Sigmoid colon (tissue), 7 donors: ENCODE measurements around the gene RNF40. TPM values are rescaled to one million over a fixed set of nuclear protein-coding genes. Genes with fewer than 3 reads are reported as not detected.
"Not testable (repeated sequence)": the region's sequence is repeated elsewhere in the genome, so short reads cannot be mapped to it uniquely, and the experiment has no call there.

Experiments used
- DNase-seq: peaks from one replicate; pipeline ENCODE4 v3.0.0-alpha.2; 2019
- H3K27ac ChIP-seq, 4 donors: fragments of 200-600 bp; sonication (generic); one replicate each; pipeline ENCODE4 v1.5.1; 2016 to 2019; ENCODE audit warnings: mild to moderate bottlenecking in 1 of 4
- H3K27me3 ChIP-seq, 3 donors: fragments of 200-600 bp; sonication (generic); one replicate each; pipeline ENCODE4 v1.5.1; 2019; ENCODE audit warnings: mild to moderate bottlenecking in 1 of 3
- H3K36me3 ChIP-seq, 4 donors: fragments of 200-600 bp; sonication (generic); one replicate each; pipeline ENCODE4 v1.5.1; 2016 to 2019
- H3K4me1 ChIP-seq, 4 donors: fragments of 200-600 bp; sonication (generic); one replicate each; pipeline ENCODE4 v1.5.1; 2017 to 2019
- H3K4me3 ChIP-seq, 4 donors: fragments of 200-600 bp; sonication (generic); one replicate each; pipeline ENCODE4 v1.5.1; 2017 to 2019; ENCODE audit warnings: mild to moderate bottlenecking in 2 of 4, moderate library complexity in 1 of 4
- H3K9me3 ChIP-seq, 4 donors: fragments of 200-600 bp in 3 of 4; sonication (generic) in 3 of 4; one replicate each; pipeline versions ENCODE4 v1.5.1 to v1.6.1; 2013 to 2019
- CTCF ChIP-seq, 4 experiments: fragments of 450-650 bp in 3 of 4; fragments of 200-600 bp in 1 of 4; IDR thresholded peaks; one replicate each; pipeline ENCODE4 v1.5.1; 2016 to 2019; ENCODE audit warnings: antibody characterized with exemption in 4 of 4, mild to moderate bottlenecking in 3 of 4, moderate library complexity in 2 of 4
- EP300 ChIP-seq, 4 donors: sonication (generic); formaldehyde crosslinking; IDR thresholded peaks; one replicate each; pipeline ENCODE4 v1.6.1; 2017; ENCODE audit warnings: antibody characterized with exemption in 4 of 4
- POLR2A ChIP-seq, 2 donors: fragments of 450-650 bp; IDR thresholded peaks; one replicate each; pipeline ENCODE4 v1.6.1; 2016; ENCODE audit warnings: antibody characterized with exemption in 2 of 2, mild to moderate bottlenecking in 2 of 2, moderate library complexity in 2 of 2
- POLR2AphosphoS5 ChIP-seq, 4 donors: sonication (generic); formaldehyde crosslinking; IDR thresholded peaks; one replicate each; pipeline ENCODE4 v1.6.1; 2017; ENCODE audit warnings: antibody characterized with exemption in 4 of 4
- WGBS, 2 donors: extraction: QIAGEN DNeasy Blood & Tissue Kit; methylation state at CpG; one replicate each; pipeline ENCODE4 v1.1.7; 2013; 5-methylcytosine and 5-hydroxymethylcytosine counted together
- intact Hi-C: fragments of 100-400 bp; cut with DNase I; formaldehyde crosslinking; loops from one replicate; pipeline ENCODE4 v1.15.1; 2023
- polyA plus RNA-seq, 3 donors: library from polyadenylated mRNA; stranded (reverse); fragments of 200-250 nt; gene quantifications; one replicate each; pipeline ENCODE4 v1.2.3, GENCODE V29; 2013
- small RNA-seq, 3 donors: library from RNA; depleted of rRNA; stranded (forward); fragments of <200 nt; gene quantifications; one replicate each; pipeline ENCODE3, GENCODE V24; 2016
- total RNA-seq, 4 donors: library from RNA; depleted of rRNA; stranded (reverse); fragments of >200 nt; gene quantifications; one replicate each; pipeline ENCODE4 v1.1.0, GENCODE V29; 2016
- donor health status: healthy with polysubstance abuse.
- donor health status: Bipolar disorder and iron deficiency.
- donor health status: healthy.

The RNF40 gene
- total and polyA plus RNA-seq, 7 donors = 34.8 to 79.3 (median 49.4) TPM

GRCh38 chr16:30816769-30817168 is 54.6 kb downstream of the RNF40 start:
- no peaks in the 10 kb centered on the region for H3K9me3 ChIP-seq
- H3K4me1 ChIP-seq = peaks cover 0 to 12% (median 4%) of the 10 kb centered on the region in 4 donors
- no peaks in the 10 kb centered on the region for H3K27me3 ChIP-seq
- intact Hi-C loops = loop anchor here (2.0 kb wide), 1 partner anchor 70 kb away; no protein-coding TSS in a partner anchor
- no peaks in the 10 kb centered on the region for H3K36me3 ChIP-seq
- no peak overlapping the region for H3K27ac ChIP-seq
- 69 to 75% methylated on average over 2 of the region's 2 CpGs for whole genome bisulfite sequencing, 2 donors
- no peak overlapping the region for H3K4me3 ChIP-seq
- DNase-seq = no peak
- TF ChIP-seq POLR2A (IDR thresholded peaks at IDR 0.05) = no peak
- no peak for TF ChIP-seq CTCF (IDR thresholded peaks at IDR 0.05)
- TF ChIP-seq POLR2AphosphoS5 (IDR thresholded peaks at IDR 0.05) = no peak
- TF ChIP-seq EP300 (IDR thresholded peaks at IDR 0.05) = no peak

- intact Hi-C loops = no loop called here
- Histone ChIP-seq H3K4me1 (no peaks in the 10 kb centered on the region), H3K27ac (no peak overlapping the region), H3K27me3 (no peaks in the 10 kb centered on the region), H3K9me3 (no peaks in the 10 kb centered on the region), H3K4me3 (no peak overlapping the region), H3K36me3 (no peaks in the 10 kb centered on the region)
- DNase-seq = no peak
- 90 to 91% methylated on average over 34 of the region's 34 CpGs for WGBS, 2 donors
- no peak for TF ChIP-seq EP300 (IDR thresholded peaks at IDR 0.05)
- no peak for TF ChIP-seq CTCF (IDR thresholded peaks at IDR 0.05)
- no peak for TF ChIP-seq POLR2AphosphoS5 (IDR thresholded peaks at IDR 0.05)
- no peak for TF ChIP-seq POLR2A (IDR thresholded peaks at IDR 0.05)
These were observed 58.9 kb downstream of the RNF40 start for GRCh38 chr16:30820952-30821421.

DNA sequence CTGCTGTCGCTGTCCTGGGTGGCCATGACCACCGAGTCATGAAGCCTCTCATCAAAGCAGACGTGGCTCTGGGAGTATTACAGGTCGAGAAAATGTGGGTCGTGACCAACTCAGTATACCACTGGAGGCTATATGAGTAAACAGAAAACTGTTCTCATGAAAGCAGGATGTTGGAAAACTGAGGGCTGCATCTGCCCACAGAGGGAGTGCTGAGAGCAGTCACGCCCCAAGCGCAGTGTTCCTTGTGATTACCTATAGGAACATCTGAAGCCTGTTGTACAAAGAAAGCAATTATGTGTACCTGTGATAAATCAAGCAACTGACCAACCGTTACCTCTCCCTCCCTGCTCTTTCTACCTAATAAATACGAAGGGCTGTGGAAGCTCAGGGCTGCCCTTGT is 59.3 kb downstream of the RNF40 start:
- DNase-seq, intact Hi-C loops, H3K9me3 ChIP-seq, H3K36me3 ChIP-seq, H3K27ac ChIP-seq, H3K4me3 ChIP-seq, H3K27me3 ChIP-seq, H3K4me1 ChIP-seq: not testable (repeated sequence)
- 45 to 66% methylated on average over 9 of the region's 9 CpGs for WGBS, 2 donors

DNA sequence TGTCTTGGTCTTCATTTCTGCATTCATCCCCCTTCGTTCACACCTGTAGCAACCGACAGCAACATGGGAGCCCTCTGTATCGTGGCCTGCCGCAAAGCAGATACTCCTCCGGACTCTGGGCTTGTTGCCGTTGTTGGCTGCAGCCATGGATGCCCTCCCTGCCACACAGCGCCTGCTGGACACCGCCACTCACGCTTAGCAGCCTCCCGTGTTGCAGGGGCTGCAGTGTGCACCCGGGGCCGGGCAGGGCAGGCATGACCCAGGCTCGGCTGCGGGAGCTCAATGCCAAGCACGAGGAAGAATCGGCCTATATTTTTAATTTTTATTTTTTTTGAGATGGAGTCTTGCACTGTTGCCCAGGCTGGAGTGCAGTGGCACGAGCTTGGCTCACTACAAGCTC is 59.8 kb downstream of the RNF40 start:
- H3K27me3 ChIP-seq = no peaks in the 10 kb centered on the region
- TF ChIP-seq EP300 (IDR thresholded peaks at IDR 0.05) (no peak), POLR2A (IDR thresholded peaks at IDR 0.05) (no peak), POLR2AphosphoS5 (IDR thresholded peaks at IDR 0.05) (no peak), CTCF (IDR thresholded peaks at IDR 0.05) (no peak)
- intact Hi-C loops = no loop called here
- no peaks in the 10 kb centered on the region for H3K4me1 ChIP-seq
- no peak overlapping the region for H3K4me3 ChIP-seq
- no peak for DNase-seq
- no peak overlapping the region for H3K27ac ChIP-seq
- H3K9me3 ChIP-seq = no peaks in the 10 kb centered on the region
- WGBS, 2 donors = 89 to 91% methylated on average over 17 of the region's 17 CpGs
- H3K36me3 ChIP-seq = no peaks in the 10 kb centered on the region

Small RNAs within 50 kb of the gene (small RNA-seq; reads per million reads assigned to genes)
- gene RF00017 = 0 reads per million in 3 donors

Other genes with a start within 250 kb of the RNF40 start
- gene ZNF768, start 235.8 kb upstream of the RNF40 start, total RNA-seq = 10 to 100 TPM; 32.4 to 55.9 (median 42.7) TPM
- 10 to 100 TPM; 46.2 to 61.0 (median 54.8) TPM for gene ZNF768, start 235.8 kb upstream of the RNF40 start, polyA plus RNA-seq
- gene ZNF747, start 227.5 kb upstream of the RNF40 start, total RNA-seq = 10 to 100 TPM; 10.3 to 15.5 (median 13.1) TPM
- gene ZNF747, start 227.5 kb upstream of the RNF40 start, polyA plus RNA-seq = 10 to 100 TPM in 1 of 3 donors, 1 to 10 TPM in 2; 6.0 to 12.0 (median 8.3) TPM
- gene ZNF764, start 203.9 kb upstream of the RNF40 start, total RNA-seq = 1 to 10 TPM; 6.1 to 8.6 (median 8.1) TPM
- 1 to 10 TPM; 3.5 to 7.7 (median 4.8) TPM for gene ZNF764, start 203.9 kb upstream of the RNF40 start, polyA plus RNA-seq
- 10 to 100 TPM; 21.9 to 32.8 (median 25.4) TPM for gene ZNF688, start 190.6 kb upstream of the RNF40 start, total RNA-seq
- gene ZNF688, start 190.6 kb upstream of the RNF40 start, polyA plus RNA-seq = 10 to 100 TPM; 16.7 to 22.8 (median 18.0) TPM
- 10 to 100 TPM in 1 of 4 donors, 1 to 10 TPM in 3; 5.9 to 19.9 (median 7.9) TPM for gene ZNF785, start 176.6 kb upstream of the RNF40 start, total RNA-seq
- gene ZNF785, start 176.6 kb upstream of the RNF40 start, polyA plus RNA-seq = 1 to 10 TPM in 2 of 3 donors, under 1 TPM in 1; 0.92 to 9.5 (median 2.4) TPM
- 10 to 100 TPM in 1 of 4 donors, 1 to 10 TPM in 3; 7.9 to 10.3 (median 9.8) TPM for gene ZNF689, start 151.9 kb upstream of the RNF40 start, total RNA-seq
- gene ZNF689, start 151.9 kb upstream of the RNF40 start, polyA plus RNA-seq = 1 to 10 TPM; 3.6 to 5.2 (median 4.9) TPM
- 10 to 100 TPM; 20.8 to 37.5 (median 29.4) TPM for gene PRR14, start 111.4 kb upstream of the RNF40 start, total RNA-seq
- 10 to 100 TPM; 28.8 to 51.4 (median 38.4) TPM for gene PRR14, start 111.4 kb upstream of the RNF40 start, polyA plus RNA-seq
- gene FBRS, start 103.9 kb upstream of the RNF40 start, total RNA-seq = 10 to 100 TPM; 12.5 to 29.6 (median 22.7) TPM
- 10 to 100 TPM; 26.4 to 61.6 (median 30.0) TPM for gene FBRS, start 103.9 kb upstream of the RNF40 start, polyA plus RNA-seq
- 10 to 100 TPM; 13.2 to 39.1 (median 23.4) TPM for gene SRCAP, start 63.2 kb upstream of the RNF40 start, total RNA-seq
- gene SRCAP, start 63.2 kb upstream of the RNF40 start, polyA plus RNA-seq = 10 to 100 TPM in 1 of 3 donors, 1 to 10 TPM in 2; 2.4 to 37.3 (median 9.0) TPM
- gene PHKG2, start 13.9 kb upstream of the RNF40 start, total RNA-seq = 10 to 100 TPM; 20.1 to 28.5 (median 23.7) TPM
- 10 to 100 TPM; 19.2 to 45.0 (median 23.8) TPM for gene PHKG2, start 13.9 kb upstream of the RNF40 start, polyA plus RNA-seq
- gene CFAP119, start 260 bp upstream of the RNF40 start, total RNA-seq = 1 to 10 TPM in 3 of 4 donors, under 1 TPM in 1; 0.82 to 2.8 (median 1.7) TPM
- gene CFAP119, start 260 bp upstream of the RNF40 start, polyA plus RNA-seq = 10 to 100 TPM in 1 of 3 donors, 1 to 10 TPM in 1, not detected in 1; 3.7 to 11.9 TPM
- gene ZNF629, start 24.9 kb downstream of the RNF40 start, total RNA-seq = 10 to 100 TPM in 2 of 4 donors, 1 to 10 TPM in 2; 8.4 to 12.1 (median 10.3) TPM
- 1 to 10 TPM; 3.0 to 6.9 (median 3.5) TPM for gene ZNF629, start 24.9 kb downstream of the RNF40 start, polyA plus RNA-seq
- gene BCL7C, start 131.8 kb downstream of the RNF40 start, total RNA-seq = 10 to 100 TPM; 45.7 to 63.1 (median 55.2) TPM
- gene BCL7C, start 131.8 kb downstream of the RNF40 start, polyA plus RNA-seq = 10 to 100 TPM; 27.9 to 42.0 (median 30.7) TPM
- gene CTF1, start 134.3 kb downstream of the RNF40 start, total RNA-seq = 1 to 10 TPM; 2.3 to 6.9 (median 4.9) TPM
- gene CTF1, start 134.3 kb downstream of the RNF40 start, polyA plus RNA-seq = 1 to 10 TPM in 2 of 3 donors, under 1 TPM in 1; 0.46 to 3.6 (median 1.5) TPM
- 10 to 100 TPM in 3 of 4 donors, 1 to 10 TPM in 1; 7.9 to 18.3 (median 13.0) TPM for gene FBXL19, start 161.2 kb downstream of the RNF40 start, total RNA-seq
- 10 to 100 TPM in 1 of 3 donors, 1 to 10 TPM in 2; 3.0 to 32.7 (median 8.3) TPM for gene FBXL19, start 161.2 kb downstream of the RNF40 start, polyA plus RNA-seq
- gene ORAI3, start 186.7 kb downstream of the RNF40 start, total RNA-seq = 10 to 100 TPM; 33.3 to 43.3 (median 40.5) TPM
- 10 to 100 TPM in 2 of 3 donors, 1 to 10 TPM in 1; 8.6 to 16.1 (median 15.6) TPM for gene ORAI3, start 186.7 kb downstream of the RNF40 start, polyA plus RNA-seq
- 10 to 100 TPM in 1 of 4 donors, 1 to 10 TPM in 3; 5.0 to 16.0 (median 7.1) TPM for gene SETD1A, start 195.4 kb downstream of the RNF40 start, total RNA-seq
- 10 to 100 TPM in 1 of 3 donors, 1 to 10 TPM in 2; 2.4 to 13.1 (median 3.2) TPM for gene SETD1A, start 195.4 kb downstream of the RNF40 start, polyA plus RNA-seq
- 10 to 100 TPM; 14.6 to 16.1 (median 15.5) TPM for gene HSD3B7, start 222.9 kb downstream of the RNF40 start, total RNA-seq
- 10 to 100 TPM in 2 of 3 donors, 1 to 10 TPM in 1; 9.0 to 36.1 (median 13.6) TPM for gene HSD3B7, start 222.9 kb downstream of the RNF40 start, polyA plus RNA-seq
- gene STX1B, start 248.3 kb downstream of the RNF40 start, total RNA-seq = 1 to 10 TPM in 2 of 4 donors, under 1 TPM in 2; 0.71 to 4.4 (median 2.3) TPM
- 1 to 10 TPM in 1 of 3 donors, under 1 TPM in 1, not detected in 1; 0.60 to 1.2 TPM for gene STX1B, start 248.3 kb downstream of the RNF40 start, polyA plus RNA-seq